SK-N-DZ (cell line): ENCODE measurements around the gene GRIK2. TPM values are rescaled to one million over a fixed set of nuclear protein-coding genes. Genes with fewer than 3 reads are reported as not detected.
"Not testable (repeated sequence)": the region's sequence is repeated elsewhere in the genome, so short reads cannot be mapped to it uniquely, and the experiment has no call there.

Experiments used
- DNase-seq: peaks from one replicate; pipeline ENCODE4 v3.0.0-alpha.2; 2015; ENCODE audit warnings: low spot score
- polyA plus RNA-seq, 2 experiments: library from polyadenylated mRNA; depleted of rRNA; stranded (reverse); fragments of >200 nt; gene quantifications; 2 replicates each; pipeline ENCODE4 v1.2.3, GENCODE V29; 2014

GRIK2 gene
- 6.7 and 11.2 TPM in 2 replicates for polyA plus RNA-seq (2014; cell fraction: cytosol; rRNA removed)
- polyA plus RNA-seq (2014; cell fraction: nucleus; rRNA removed) = 34.1 and 38.3 TPM in 2 replicates

- DNase-seq = peak; percentile 85
Measured at GRCh38 chr6:101393251-101393828, at the start of gene GRIK2. Gene GRIK2, plus strand, starts transcription at chr6:101393708.

- no peak for DNase-seq
Measured at GRCh38 chr6:101344885-101345284, 48.6 kb upstream of the GRIK2 start.

GRCh38 chr6:101348816-101349215 lies 44.7 kb upstream of the GRIK2 start:
- DNase-seq = no peak

- DNase-seq = not testable (repeated sequence)
Measured at GRCh38 chr6:101350631-101351030, 42.9 kb upstream of the GRIK2 start.

- no peak for DNase-seq
Measured at GRCh38 chr6:101351173-101351572, 42.3 kb upstream of the GRIK2 start.

- no peak for DNase-seq
Measured at GRCh38 chr6:101352316-101352715, 41.2 kb upstream of the GRIK2 start.

- no peak for DNase-seq
Measured at GRCh38 chr6:101365181-101365580, 28.3 kb upstream of the GRIK2 start.

- no peak for DNase-seq
Measured at GRCh38 chr6:101379926-101380325, 13.6 kb upstream of the GRIK2 start.

GRCh38 chr6:101380897-101381630 lies 12.4 kb upstream of the GRIK2 start:
- DNase-seq = no peak

GRCh38 chr6:101383747-101384146 lies 9.8 kb upstream of the GRIK2 start:
- DNase-seq = not testable (repeated sequence)

- no peak for DNase-seq
Measured at GRCh38 chr6:101386982-101387381, 6.5 kb upstream of the GRIK2 start.

- DNase-seq = peak; percentile 46
Measured at GRCh38 chr6:101391772-101392585, 1.5 kb upstream of the GRIK2 start.

- DNase-seq = peak; percentile 35
Measured at GRCh38 chr6:101392586-101393230, 800 bp upstream of the GRIK2 start.

GRCh38 chr6:101393829-101394251 lies 332 bp downstream of the GRIK2 start:
- DNase-seq = peak; percentile 64

- DNase-seq = no peak
Measured at GRCh38 chr6:101394936-101395335, 1.4 kb downstream of the GRIK2 start.

GRCh38 chr6:101395345-101395744 lies 1.8 kb downstream of the GRIK2 start:
- DNase-seq = no peak

GRCh38 chr6:101396548-101397173 lies 3.2 kb downstream of the GRIK2 start:
- DNase-seq = peak; percentile 28

- DNase-seq = peak; percentile 66
Measured at GRCh38 chr6:101397199-101397598, 3.7 kb downstream of the GRIK2 start.

- DNase-seq = peak; percentile 52
Measured at GRCh38 chr6:101398716-101399615, 5.5 kb downstream of the GRIK2 start.

GRCh38 chr6:101399616-101400162 lies 6.2 kb downstream of the GRIK2 start:
- DNase-seq = no peak
